Adrenal gland (tissue), 12 donors: ENCODE data around the gene LRRN4. TPM values are rescaled to one million over a fixed set of nuclear protein-coding genes. Genes with fewer than 3 reads are reported as not detected.

Experiments used
- DNase-seq, 7 donors: peaks; one replicate each; pipeline ENCODE4 v3.0.0-alpha.2; 2019 to 2020
- H3K27ac ChIP-seq, 5 donors: fragments of 200-600 bp; sonication (generic) in 4 of 5; 1 replicate in 3 of 5; 2 replicates in 2 of 5; pipeline versions ENCODE4 v1.5.1 to v1.8.0; 2016 to 2020; ENCODE audit warnings: mild to moderate bottlenecking in 1 of 5
- H3K27me3 ChIP-seq: fragments of 200-600 bp; 2 replicates; pipeline ENCODE4 v1.8.0; 2021
- H3K36me3 ChIP-seq, 2 donors: fragments of 200-600 bp; replicated peaks in 1 of 2; 1 replicate in 1 of 2; 2 replicates in 1 of 2; pipeline versions ENCODE4 v1.5.1 to v1.8.0; 2018 to 2022
- H3K4me1 ChIP-seq, 2 donors: fragments of 200-600 bp; replicated peaks in 1 of 2; 1 replicate in 1 of 2; 2 replicates in 1 of 2; pipeline versions ENCODE4 v1.5.1 to v1.8.0; 2018 to 2021
- H3K4me3 ChIP-seq, 4 donors: fragments of 200-600 bp; sonication (generic) in 3 of 4; one replicate each; pipeline ENCODE4 v1.5.1; 2016 to 2018
- H3K9me3 ChIP-seq, 3 donors: fragments of 200-600 bp; sonication (generic) in 1 of 3; replicated peaks in 1 of 3; 1 replicate in 2 of 3; 2 replicates in 1 of 3; pipeline versions ENCODE4 v1.5.1 to v1.8.0; 2016 to 2021
- POLR2A ChIP-seq, 2 donors: fragments of 450-650 bp; IDR thresholded peaks; one replicate each; pipeline ENCODE4 v1.6.1; 2017; ENCODE audit warnings: antibody characterized with exemption in 2 of 2, mild to moderate bottlenecking in 2 of 2, moderate library complexity in 1 of 2
- WGBS, 4 donors: extraction: QIAGEN DNeasy Blood & Tissue Kit in 2 of 4; methylation state at CpG; one replicate each; pipeline versions ENCODE4 v1.1.5 to v1.1.7; 2013 to 2017; 5-methylcytosine and 5-hydroxymethylcytosine counted together
- intact Hi-C, 2 donors: fragments of 100-400 bp; cut with DNase I; formaldehyde crosslinking; loops; one replicate each; pipeline versions ENCODE4 v1.14.1 to v1.15.0; 2022 to 2023
- polyA plus RNA-seq, 3 donors: library from polyadenylated mRNA; stranded (reverse); fragments of 200-250 nt in 2 of 3; fragments of 350-450 nt in 1 of 3; fragmentation: Illumina TruSeq in 1 of 3; extraction: RNeasy Lipid Tissue Mini Kit (QIAGEN cat#74804) in 1 of 3; gene quantifications; one replicate each; pipeline ENCODE4 v1.2.3, GENCODE V29; 2013 to 2014
- total RNA-seq, 9 donors: library from RNA; depleted of rRNA in 4 of 9; stranded (reverse); fragments of >200 nt in 4 of 9; fragments of 120-200 nt in 1 of 9; fragmentation: NEBNext Ultra II Directional in 1 of 9; extraction: Animal tissue kit (Norgen Biotek cat#: 25700) in 1 of 9; gene quantifications; one replicate each; pipeline versions ENCODE4 v1.1.0 to v1.2.4, GENCODE V29; 2013 to 2023
- TF ChIP-seq, protein P1 (sequence below), 6 experiments: fragments of 450-650 bp in 4 of 6; fragments of 200-600 bp in 2 of 6; sonication (generic) in 1 of 6; IDR thresholded peaks; 1 replicate in 5 of 6; 2 replicates in 1 of 6; pipeline versions ENCODE4 v1.5.1 to v1.8.0; 2016 to 2021; ENCODE audit warnings: antibody characterized with exemption in 6 of 6, mild to moderate bottlenecking in 2 of 6, moderate library complexity in 1 of 6
- donor health status: healthy with polysubstance abuse.
- donor health status: Bipolar disorder and iron deficiency.
- donor health status: DM: yes; HTN: yes; CAD: no.
- donor health status: DM: no; HTN: no; CAD: no.
- donor health status: DM: no; HTN: no; CAD: no.
- donor health status: DM: yes; HTN: yes; CAD: no.

Gene LRRN4
- total and polyA plus RNA-seq, 12 donors: 0.07 to 0.17 (median 0.11) TPM; not detected in 9

DNA sequence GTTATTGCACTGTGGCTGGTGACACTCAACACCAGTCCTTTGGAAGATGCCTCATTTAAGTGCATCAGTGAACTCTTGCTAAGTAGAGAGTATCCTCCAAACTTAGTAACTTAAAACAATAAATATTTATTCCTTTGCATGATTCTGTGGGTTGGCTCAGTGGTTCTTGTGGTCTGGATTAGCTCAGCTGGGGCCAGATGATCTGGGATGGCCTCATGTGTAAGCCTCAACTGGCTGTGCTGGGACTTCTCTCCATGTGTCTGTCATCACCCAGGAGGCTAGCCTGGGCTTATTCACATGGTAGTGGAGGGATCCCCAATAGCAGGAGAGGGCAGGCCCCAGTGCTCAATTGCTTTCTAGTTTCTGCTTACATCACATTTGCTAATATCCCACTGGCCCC lies 8.3 kb downstream of the LRRN4 start:
- no peaks in the 10 kb centered on the region for H3K27me3 ChIP-seq
- no peaks in the 10 kb centered on the region for H3K9me3 ChIP-seq
- no peak for TF ChIP-seq POLR2A (IDR thresholded peaks at IDR 0.05)
- TF ChIP-seq, protein P1, sequence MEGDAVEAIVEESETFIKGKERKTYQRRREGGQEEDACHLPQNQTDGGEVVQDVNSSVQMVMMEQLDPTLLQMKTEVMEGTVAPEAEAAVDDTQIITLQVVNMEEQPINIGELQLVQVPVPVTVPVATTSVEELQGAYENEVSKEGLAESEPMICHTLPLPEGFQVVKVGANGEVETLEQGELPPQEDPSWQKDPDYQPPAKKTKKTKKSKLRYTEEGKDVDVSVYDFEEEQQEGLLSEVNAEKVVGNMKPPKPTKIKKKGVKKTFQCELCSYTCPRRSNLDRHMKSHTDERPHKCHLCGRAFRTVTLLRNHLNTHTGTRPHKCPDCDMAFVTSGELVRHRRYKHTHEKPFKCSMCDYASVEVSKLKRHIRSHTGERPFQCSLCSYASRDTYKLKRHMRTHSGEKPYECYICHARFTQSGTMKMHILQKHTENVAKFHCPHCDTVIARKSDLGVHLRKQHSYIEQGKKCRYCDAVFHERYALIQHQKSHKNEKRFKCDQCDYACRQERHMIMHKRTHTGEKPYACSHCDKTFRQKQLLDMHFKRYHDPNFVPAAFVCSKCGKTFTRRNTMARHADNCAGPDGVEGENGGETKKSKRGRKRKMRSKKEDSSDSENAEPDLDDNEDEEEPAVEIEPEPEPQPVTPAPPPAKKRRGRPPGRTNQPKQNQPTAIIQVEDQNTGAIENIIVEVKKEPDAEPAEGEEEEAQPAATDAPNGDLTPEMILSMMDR (IDR thresholded peaks at IDR 0.05): no peak
- DNase-seq: peak in 1 of 7 donors; percentile 16
- H3K4me3 ChIP-seq: no peak overlapping the region
- no peaks in the 10 kb centered on the region for H3K4me1 ChIP-seq
- H3K36me3 ChIP-seq: peaks cover 0 to 17% of the 10 kb centered on the region in 2 donors
- intact Hi-C loops: no loop called here
- H3K27ac ChIP-seq: no peak overlapping the region

- H3K9me3 ChIP-seq: no peaks in the 10 kb centered on the region
- H3K27ac ChIP-seq: no peak overlapping the region
- peaks cover 0 to 28% of the 10 kb centered on the region in 2 donors for H3K36me3 ChIP-seq
- no peak for DNase-seq
- no peak overlapping the region for H3K4me3 ChIP-seq
- intact Hi-C loops: no loop called here
- H3K27me3 ChIP-seq: no peaks in the 10 kb centered on the region
- TF ChIP-seq, protein P1 (IDR thresholded peaks at IDR 0.05): no peak
- TF ChIP-seq POLR2A (IDR thresholded peaks at IDR 0.05): no peak
- WGBS, 4 donors: 83 to 100% (median 87%) methylated on average over 2 of the region's 2 CpGs
- H3K4me1 ChIP-seq: no peaks in the 10 kb centered on the region
These were observed 9.7 kb downstream of the LRRN4 start for GRCh38 chr20:6044115-6044514.

DNA sequence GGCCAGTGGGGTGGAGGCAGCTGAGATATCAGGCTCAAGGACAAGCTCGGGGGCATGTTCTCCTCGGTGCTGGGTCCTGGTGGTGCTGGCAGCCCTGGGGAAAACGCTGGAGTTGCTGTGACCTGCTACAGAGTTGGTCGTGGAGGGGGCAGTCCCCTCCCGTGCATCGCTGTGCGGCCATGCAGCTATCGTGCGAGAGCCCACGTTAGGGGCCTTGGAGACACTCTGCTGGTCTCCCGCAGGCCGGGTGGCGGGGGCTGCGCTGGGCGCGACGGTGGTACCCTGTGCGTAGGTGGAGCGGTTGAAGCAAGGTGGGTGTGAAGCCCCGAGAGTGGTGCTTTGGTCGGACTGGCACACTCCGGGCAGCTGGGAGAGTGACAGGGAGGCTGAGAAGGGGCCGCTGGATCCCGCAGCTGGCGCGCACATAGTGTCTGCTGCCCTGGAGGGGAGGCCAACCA lies 12.0 kb downstream of the LRRN4 start:
- no peak for DNase-seq
- peaks cover 0 to 48% of the 10 kb centered on the region in 2 donors for H3K36me3 ChIP-seq

GRCh38 chr20:6040958-6041807 lies 12.7 kb downstream of the LRRN4 start:
- TF ChIP-seq, protein P1 (IDR thresholded peaks at IDR 0.05): no peak
- TF ChIP-seq POLR2A (IDR thresholded peaks at IDR 0.05): no peak
- WGBS, 4 donors: 85 to 91% (median 86%) methylated on average over 18 to 67 of the region's 67 CpGs
- Histone ChIP-seq H3K36me3 (peaks cover 0 to 55% of the 10 kb centered on the region in 2 donors), H3K27me3 (no peaks in the 10 kb centered on the region), H3K27ac (no peak overlapping the region), H3K4me3 (no peak overlapping the region), H3K4me1 (no peaks in the 10 kb centered on the region), H3K9me3 (no peaks in the 10 kb centered on the region)
- no peak for DNase-seq
- intact Hi-C loops: no loop called here

More for the DNA sequence above, 12.0 kb downstream of the LRRN4 start:
- 89 to 97% (median 90%) methylated on average over 20 to 26 of the region's 26 CpGs for WGBS, 4 donors
- Histone ChIP-seq H3K4me1 (no peaks in the 10 kb centered on the region), H3K4me3 (no peak overlapping the region), H3K9me3 (no peaks in the 10 kb centered on the region), H3K27ac (no peak overlapping the region), H3K27me3 (no peaks in the 10 kb centered on the region)
- no peak for TF ChIP-seq POLR2A (IDR thresholded peaks at IDR 0.05)
- TF ChIP-seq, protein P1 (IDR thresholded peaks at IDR 0.05): no peak
- intact Hi-C loops: no loop called here
